Measurements from ENCODE around the gene ZFYVE28. TPM values are rescaled to one million over a fixed set of nuclear protein-coding genes. Genes with fewer than 3 reads are reported as not detected.

Gene ZFYVE28
- total and polyA plus RNA-seq, 12 donors: 4.3 to 24.6 (median 16.0) TPM

DNA sequence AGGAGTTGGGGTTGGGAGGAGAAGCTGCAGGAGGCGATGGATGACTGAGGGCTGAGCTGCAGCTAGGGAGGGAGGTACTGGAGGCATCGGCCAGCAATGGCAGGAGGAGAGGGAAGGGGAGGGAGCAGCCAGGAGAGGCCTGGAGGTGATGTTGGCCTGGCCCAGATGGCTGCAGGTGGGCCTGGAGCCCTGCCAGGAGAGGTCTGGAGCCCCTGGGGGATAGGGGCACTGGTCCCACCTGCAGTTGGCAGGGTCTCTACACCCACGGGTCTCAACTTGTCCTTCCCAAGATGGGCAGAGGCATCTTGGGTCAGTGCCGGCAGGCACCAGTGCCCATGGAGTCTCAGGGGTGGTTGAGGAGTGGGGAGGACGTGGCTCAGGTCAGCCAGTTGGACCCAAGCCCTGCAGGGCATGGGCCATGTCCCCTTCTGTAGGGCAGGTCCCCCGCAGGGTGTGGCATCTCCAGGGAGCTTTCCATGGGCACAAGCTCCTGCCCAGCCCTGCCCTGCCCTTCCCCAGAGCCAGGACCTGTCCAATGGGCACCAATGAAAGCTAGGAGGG lies 153.9 kb downstream of the ZFYVE28 start:
- Histone ChIP-seq H3K27me3 (no peaks in the 10 kb centered on the region), H3K9me3 (replicated peaks in 1 of 3) (no peaks in the 10 kb centered on the region), H3K4me3 (no peak overlapping the region), H3K4me1 (replicated peaks in 1 of 2) (peaks cover 33 to 44% of the 10 kb centered on the region in 2 donors), H3K27ac (no peak overlapping the region), H3K36me3 (replicated peaks in 1 of 2) (no peaks in the 10 kb centered on the region)
- WGBS, 4 donors: 81 to 88% (median 84%) methylated on average over 3 to 6 of the region's 6 CpGs
- no peak for TF ChIP-seq CTCF (IDR thresholded peaks at IDR 0.05)
- intact Hi-C loops (cut with DNase I): loop anchor here in 1 of 2 donors (5.0 kb wide), 1 partner anchor 143 kb away; no protein-coding TSS in a partner anchor
- peak in 2 of 7 donors; percentile 19 for DNase-seq

- Histone ChIP-seq H3K27me3 (no peaks in the 10 kb centered on the region), H3K9me3 (replicated peaks in 1 of 3) (no peaks in the 10 kb centered on the region), H3K27ac (no peak overlapping the region), H3K4me1 (replicated peaks in 1 of 2) (peaks cover 39 to 51% of the 10 kb centered on the region in 2 donors), H3K4me3 (no peak overlapping the region), H3K36me3 (replicated peaks in 1 of 2) (no peaks in the 10 kb centered on the region)
- TF ChIP-seq CTCF (IDR thresholded peaks at IDR 0.05) (no peak), POLR2A (IDR thresholded peaks at IDR 0.05) (no peak)
- peak in 2 of 7 donors; percentile 10 to 18 for DNase-seq
- intact Hi-C loops (cut with DNase I): no loop called here
- 87 to 96% (median 90%) methylated on average over 4 to 6 of the region's 6 CpGs; no CpG with 5 or more reads in 1 of the 4 donors for WGBS, 4 donors
These were observed 154.5 kb downstream of the ZFYVE28 start for GRCh38 chr4:2263926-2264321.

- Histone ChIP-seq H3K36me3 (replicated peaks in 1 of 2) (peaks cover 0 to 9% of the 10 kb centered on the region in 2 donors), H3K9me3 (replicated peaks in 1 of 3) (no peaks in the 10 kb centered on the region), H3K27me3 (no peaks in the 10 kb centered on the region), H3K4me3 (peak overlapping the region; percentile 35 to 60 (median 44)), H3K4me1 (replicated peaks in 1 of 2) (peaks cover 50 to 61% of the 10 kb centered on the region in 2 donors), H3K27ac (peak overlapping the region; percentile 43 to 98 (median 96))
- intact Hi-C loops (cut with DNase I): no loop called here
- 33 to 40% (median 36%) methylated on average over 13 of the region's 13 CpGs for WGBS, 4 donors
- no peak for TF ChIP-seq CTCF (IDR thresholded peaks at IDR 0.05)
- TF ChIP-seq POLR2A (IDR thresholded peaks at IDR 0.05): no peak
- DNase-seq: no peak
These were observed 155.5 kb downstream of the ZFYVE28 start for GRCh38 chr4:2262944-2263250.

GRCh38 chr4:2262145-2262943 lies 156.1 kb downstream of the ZFYVE28 start:
- intact Hi-C loops (cut with DNase I): no loop called here
- H3K4me3 ChIP-seq: peak overlapping the region; percentile 35 to 99 (median 48)
- peaks cover 54 to 67% of the 10 kb centered on the region in 2 donors for H3K4me1 ChIP-seq (replicated peaks in 1 of 2)
- TF ChIP-seq POLR2A (IDR thresholded peaks at IDR 0.05) (peak; percentile 97 to 99), CTCF (IDR thresholded peaks at IDR 0.05) (no peak)
- H3K9me3 ChIP-seq (replicated peaks in 1 of 3): no peaks in the 10 kb centered on the region
- WGBS, 4 donors: 0 to 1% (median 0%) methylated on average over 7 to 98 of the region's 98 CpGs
- peaks cover 0 to 9% of the 10 kb centered on the region in 2 donors for H3K36me3 ChIP-seq (replicated peaks in 1 of 2)
- no peaks in the 10 kb centered on the region for H3K27me3 ChIP-seq
- H3K27ac ChIP-seq: peak overlapping the region; percentile 43 to 98 (median 97)
- peak; percentile 99 to 100 (median 100) for DNase-seq

Measured in adrenal gland (tissue), 12 donors.